A204.1 (cell line): Measurements from ENCODE around the gene RAB6D.
"Not testable (repeated sequence)": the region's sequence is repeated elsewhere in the genome, so short reads cannot be mapped to it uniquely, and the experiment has no call there.

ENCODE experiments used
- FAIRE-seq: peaks from 2 replicates; lab custom pipeline; 2012; peaks lifted over from hg19 to GRCh38; lab: Jason Lieb, UNC

The RAB6D gene

GRCh38 chr2:131363703-131364186 lies at the start of gene RAB6D:
Gene RAB6D, minus strand, starts transcription at chr2:131364168. Its CDS starts 448 bp downstream, at chr2:131363720.
- not testable (repeated sequence) for FAIRE-seq

- FAIRE-seq: peak; percentile 94
These were observed 49.3 kb upstream of the RAB6D start for GRCh38 chr2:131413148-131413747.

DNA sequence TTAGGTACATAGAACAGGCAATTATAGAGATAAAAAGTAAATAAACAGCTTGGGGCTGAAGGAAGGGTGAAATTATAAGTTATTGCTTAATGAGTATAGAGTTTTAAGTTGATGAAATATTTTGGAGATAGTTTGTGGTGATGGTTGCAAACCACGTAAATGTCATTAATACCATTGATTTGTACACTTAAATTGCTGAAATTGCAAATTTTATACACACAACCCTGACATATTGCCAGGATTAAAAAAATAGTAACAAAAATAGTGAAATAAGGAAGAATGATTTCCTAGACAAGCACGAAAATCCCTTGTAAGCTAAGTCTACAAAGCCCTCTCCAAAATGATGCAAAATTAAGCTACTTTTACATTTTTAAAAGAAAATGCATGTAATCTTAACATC lies 46.2 kb upstream of the RAB6D start:
- FAIRE-seq: no peak

DNA sequence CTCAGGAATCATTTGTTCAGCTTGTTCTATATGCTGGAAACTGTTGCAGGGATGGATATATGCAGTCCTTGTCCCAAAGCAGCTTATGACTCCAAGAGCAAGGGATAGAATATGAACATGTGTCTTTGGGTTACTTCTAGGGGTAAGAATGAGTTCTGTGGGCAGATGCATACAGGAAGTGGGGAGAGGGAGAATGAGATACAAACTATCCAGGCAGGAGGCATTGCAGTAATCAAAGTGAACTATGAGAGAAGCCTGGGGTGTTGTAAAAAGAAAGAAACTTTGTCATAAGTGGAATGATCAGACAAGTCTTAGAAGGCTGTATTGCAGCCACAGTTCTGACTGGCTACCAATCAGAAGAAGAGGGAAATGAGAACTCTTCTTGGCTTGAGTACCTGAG lies 44.8 kb upstream of the RAB6D start:
- no peak for FAIRE-seq

GRCh38 chr2:131408207-131408606 lies 44.2 kb upstream of the RAB6D start:
- FAIRE-seq: no peak

GRCh38 chr2:131404753-131405152 lies 40.8 kb upstream of the RAB6D start:
- FAIRE-seq: no peak

- FAIRE-seq: no peak
These were observed 38.5 kb upstream of the RAB6D start for GRCh38 chr2:131402320-131403039.

DNA sequence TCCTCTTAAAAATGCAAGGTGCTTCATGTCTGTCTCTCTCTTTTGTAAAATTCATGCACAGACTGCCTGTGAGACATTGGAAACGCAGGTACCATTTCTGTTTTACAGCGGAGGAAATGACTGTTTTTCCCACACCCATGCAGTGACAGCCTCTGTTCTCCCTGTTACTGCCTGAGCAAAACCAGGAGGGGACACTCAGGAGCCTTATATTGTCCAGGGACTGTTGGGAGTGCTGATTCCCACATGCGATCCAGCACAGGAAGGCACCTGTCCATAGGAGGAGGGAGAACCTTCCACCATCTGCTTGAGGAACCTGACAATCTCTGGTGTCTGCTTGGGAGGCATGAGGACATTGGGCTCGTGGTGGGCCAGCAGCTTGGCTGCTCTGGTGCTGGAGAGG lies 36.9 kb upstream of the RAB6D start:
- FAIRE-seq: no peak

DNA sequence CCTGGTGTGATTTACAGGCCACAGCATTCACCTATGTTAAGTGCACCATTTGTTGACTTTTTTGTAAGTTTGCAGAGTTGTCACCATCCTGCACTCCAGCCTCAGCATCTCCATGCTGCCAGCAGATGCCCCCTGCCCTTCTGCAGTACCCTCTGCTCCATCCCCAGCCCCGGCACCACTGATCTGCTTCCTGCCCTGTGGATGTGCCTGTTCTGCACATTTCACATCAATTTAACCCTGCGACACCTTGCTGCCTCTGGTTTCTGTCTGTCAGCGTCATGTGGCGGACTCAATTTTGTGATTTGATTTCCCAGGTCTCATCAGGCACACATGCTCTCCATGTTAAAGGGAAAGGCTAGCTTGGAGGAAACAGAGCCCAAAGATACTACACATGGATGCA lies 36.5 kb upstream of the RAB6D start:
- FAIRE-seq: not testable (repeated sequence)

- peak; percentile 68 for FAIRE-seq
These were observed 32.2 kb upstream of the RAB6D start for GRCh38 chr2:131396209-131396608.

GRCh38 chr2:131395024-131395645 lies 31.2 kb upstream of the RAB6D start:
- not testable (repeated sequence) for FAIRE-seq

DNA sequence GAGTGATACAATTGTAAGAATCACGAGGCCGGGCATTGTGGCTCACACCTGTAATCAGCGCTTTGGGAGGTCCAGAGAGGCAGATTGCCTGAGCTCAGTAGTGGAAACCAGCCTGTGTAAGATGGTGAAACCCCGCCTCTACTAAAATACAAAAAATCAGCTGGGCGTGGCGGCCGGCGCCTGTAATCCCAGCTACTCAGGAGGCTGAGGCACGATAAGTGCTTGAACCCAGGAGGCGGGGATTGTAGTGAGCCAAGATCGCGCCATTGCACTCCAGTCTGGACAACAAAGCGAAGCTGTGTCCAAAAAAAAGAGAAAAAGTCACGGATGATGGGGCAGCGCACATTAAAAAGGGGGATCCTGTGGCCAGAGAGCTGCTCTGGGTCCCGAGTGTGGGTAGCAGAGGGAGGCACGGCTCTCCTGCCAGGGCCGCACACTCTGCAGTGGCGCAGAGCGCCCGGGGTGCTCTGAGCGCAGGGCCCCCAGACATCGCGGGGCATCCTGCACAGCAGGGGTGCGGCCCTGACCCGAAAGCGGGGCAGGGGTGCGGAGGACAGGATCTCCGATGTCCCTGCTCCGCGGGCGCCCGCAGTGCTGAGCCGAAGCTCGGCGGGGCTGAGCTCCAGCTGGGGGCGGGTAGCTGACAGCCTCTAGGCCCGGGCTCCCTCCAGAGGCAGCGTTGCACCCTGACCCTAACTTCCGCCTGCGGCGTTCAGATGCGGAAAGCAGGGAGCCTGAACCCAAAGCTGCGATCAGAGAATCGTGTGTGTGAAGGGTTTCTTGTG lies 30.4 kb upstream of the RAB6D start:
- FAIRE-seq: no peak

GRCh38 chr2:131391953-131392352 lies 28.0 kb upstream of the RAB6D start:
- FAIRE-seq: not testable (repeated sequence)

GRCh38 chr2:131391471-131391870 lies 27.5 kb upstream of the RAB6D start:
- not testable (repeated sequence) for FAIRE-seq

GRCh38 chr2:131390495-131391130 lies 26.6 kb upstream of the RAB6D start:
- FAIRE-seq: not testable (repeated sequence)

DNA sequence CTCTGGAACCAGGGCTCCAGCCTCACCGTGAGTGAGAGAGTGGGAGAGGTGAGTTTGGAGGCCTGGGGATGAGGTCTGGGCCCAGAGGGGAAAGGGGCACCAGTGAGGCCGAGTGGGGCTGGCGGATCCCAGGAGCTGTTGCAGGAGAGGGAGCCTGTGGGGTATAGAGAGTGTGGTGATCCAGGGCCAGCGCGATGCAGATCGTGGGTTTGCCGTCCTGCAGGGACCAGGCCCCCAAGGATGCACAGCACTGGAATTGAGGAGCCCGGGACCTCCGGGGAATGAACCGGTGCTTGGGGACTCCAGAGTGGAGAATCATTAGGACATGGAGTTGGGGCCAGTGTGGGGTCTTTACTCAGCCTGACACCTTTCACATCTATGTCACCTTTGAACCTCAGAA lies 25.7 kb upstream of the RAB6D start:
- FAIRE-seq: no peak

DNA sequence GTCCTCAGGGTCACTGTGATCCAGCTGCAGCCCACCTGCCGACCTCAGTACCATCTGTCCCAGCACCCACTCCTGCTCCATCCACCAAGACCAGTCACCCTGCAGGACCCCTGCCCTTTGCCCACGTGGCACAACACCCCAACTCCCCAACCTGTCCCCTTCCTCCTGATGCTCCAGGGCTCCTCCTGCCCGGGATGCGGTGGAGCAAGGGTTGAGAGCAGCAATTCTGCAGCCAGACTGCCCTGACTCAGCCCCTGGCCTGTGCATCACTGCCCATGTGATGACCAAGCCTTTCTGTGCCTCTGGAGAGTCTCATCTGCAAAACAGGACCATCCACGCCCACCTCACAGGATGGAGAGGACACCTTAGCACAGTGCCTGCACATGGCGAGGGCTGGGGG lies 24.9 kb upstream of the RAB6D start:
- not testable (repeated sequence) for FAIRE-seq

- not testable (repeated sequence) for FAIRE-seq
These were observed 9.1 kb upstream of the RAB6D start for GRCh38 chr2:131373111-131373510.

- FAIRE-seq: no peak
These were observed 6.0 kb upstream of the RAB6D start for GRCh38 chr2:131369954-131370353.

GRCh38 chr2:131368493-131369066 lies 4.6 kb upstream of the RAB6D start:
- FAIRE-seq: not testable (repeated sequence)

GRCh38 chr2:131367352-131367751 lies 3.4 kb upstream of the RAB6D start:
- no peak for FAIRE-seq

DNA sequence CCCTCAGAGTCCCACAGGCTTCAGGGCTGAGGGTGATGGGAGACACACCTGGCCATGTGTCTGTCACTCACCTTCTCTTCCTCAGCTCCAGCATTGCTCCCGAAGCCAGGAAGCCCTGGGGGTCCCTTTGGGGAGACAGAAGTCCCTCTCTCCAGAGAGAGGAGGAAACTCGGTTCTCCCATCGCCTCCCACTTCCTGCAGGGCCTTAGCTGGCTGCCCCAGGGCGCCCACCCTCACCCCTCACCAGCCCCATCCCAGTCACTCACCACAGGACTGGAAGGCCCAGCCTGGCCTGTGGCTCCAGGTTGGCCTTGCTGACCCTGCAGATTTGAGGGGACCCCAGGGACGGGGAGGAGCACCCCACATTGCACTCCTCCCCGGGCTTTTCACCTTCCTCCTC lies 2.7 kb upstream of the RAB6D start:
- FAIRE-seq: no peak
